Measurements from ENCODE around the gene PNMT.

The PNMT gene

GRCh38 chr17:39636927-39637736, 31.1 kb upstream of the PNMT start, which contains the start of gene STARD3 (continued):
- TF ChIP-seq, protein P1, sequence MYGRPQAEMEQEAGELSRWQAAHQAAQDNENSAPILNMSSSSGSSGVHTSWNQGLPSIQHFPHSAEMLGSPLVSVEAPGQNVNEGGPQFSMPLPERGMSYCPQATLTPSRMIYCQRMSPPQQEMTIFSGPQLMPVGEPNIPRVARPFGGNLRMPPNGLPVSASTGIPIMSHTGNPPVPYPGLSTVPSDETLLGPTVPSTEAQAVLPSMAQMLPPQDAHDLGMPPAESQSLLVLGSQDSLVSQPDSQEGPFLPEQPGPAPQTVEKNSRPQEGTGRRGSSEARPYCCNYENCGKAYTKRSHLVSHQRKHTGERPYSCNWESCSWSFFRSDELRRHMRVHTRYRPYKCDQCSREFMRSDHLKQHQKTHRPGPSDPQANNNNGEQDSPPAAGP (tag by site-specific recombination; IDR thresholded peaks at IDR 0.05): peak; percentile 85
- TF ChIP-seq ZNF391 (tag by site-specific recombination; IDR thresholded peaks at IDR 0.05; ENCODE audit: borderline replicate concordance, low read depth) (0 out of 2 replicates have a peak, but pooled peaks have one; percentile 74), ZNF19 (tag by site-specific recombination; IDR thresholded peaks at IDR 0.05; ENCODE audit: low read depth) (no peak), ZBTB10 (tag by site-specific recombination; IDR thresholded peaks at IDR 0.05) (peak; percentile 68; the same call in 1 of the 2 replicates), ZNF350 (tag by site-specific recombination; IDR thresholded peaks at IDR 0.05) (no peak), ZFHX2 (tag by site-specific recombination; conservative IDR thresholded peaks at IDR 0.05) (peak; percentile 66), HOXC10 (CRISPR knock-in tag; IDR thresholded peaks at IDR 0.05) (no peak), ZNF302 (tag by site-specific recombination; IDR thresholded peaks at IDR 0.05; ENCODE audit: low read depth) (no peak), ZNF416 (tag by site-specific recombination; IDR thresholded peaks at IDR 0.05) (no peak), ZNF76 (tag by site-specific recombination; IDR thresholded peaks at IDR 0.05; ENCODE audit: borderline replicate concordance, low read depth) (peak; percentile 77), ZEB2 (tag by site-specific recombination; IDR thresholded peaks at IDR 0.05) (peak; percentile 88), ZNF473 (tag by site-specific recombination; IDR thresholded peaks at IDR 0.05) (no peak), ZNF174 (tag by site-specific recombination; IDR thresholded peaks at IDR 0.05) (no peak), ZNF707 (tag by site-specific recombination; IDR thresholded peaks at IDR 0.05) (no peak), ZNF37A (tag by site-specific recombination; IDR thresholded peaks at IDR 0.05) (no peak), ZNF433 (tag by site-specific recombination; IDR thresholded peaks at IDR 0.05; ENCODE audit: low read depth) (no peak), ZNF530 (tag by site-specific recombination; IDR thresholded peaks at IDR 0.05; ENCODE audit: low read depth) (no peak), HOXA7 (CRISPR knock-in tag; IDR thresholded peaks at IDR 0.05; ENCODE audit: borderline replicate concordance) (no peak), GLI4 (tag by site-specific recombination; IDR thresholded peaks at IDR 0.05) (0 out of 2 replicates have a peak, but pooled peaks have one; percentile 51), ZBTB6 (tag by site-specific recombination; IDR thresholded peaks at IDR 0.05) (peak; percentile 83), ZNF280C (tag by site-specific recombination; IDR thresholded peaks at IDR 0.05) (no peak)
- TF ChIP-seq, protein P2, sequence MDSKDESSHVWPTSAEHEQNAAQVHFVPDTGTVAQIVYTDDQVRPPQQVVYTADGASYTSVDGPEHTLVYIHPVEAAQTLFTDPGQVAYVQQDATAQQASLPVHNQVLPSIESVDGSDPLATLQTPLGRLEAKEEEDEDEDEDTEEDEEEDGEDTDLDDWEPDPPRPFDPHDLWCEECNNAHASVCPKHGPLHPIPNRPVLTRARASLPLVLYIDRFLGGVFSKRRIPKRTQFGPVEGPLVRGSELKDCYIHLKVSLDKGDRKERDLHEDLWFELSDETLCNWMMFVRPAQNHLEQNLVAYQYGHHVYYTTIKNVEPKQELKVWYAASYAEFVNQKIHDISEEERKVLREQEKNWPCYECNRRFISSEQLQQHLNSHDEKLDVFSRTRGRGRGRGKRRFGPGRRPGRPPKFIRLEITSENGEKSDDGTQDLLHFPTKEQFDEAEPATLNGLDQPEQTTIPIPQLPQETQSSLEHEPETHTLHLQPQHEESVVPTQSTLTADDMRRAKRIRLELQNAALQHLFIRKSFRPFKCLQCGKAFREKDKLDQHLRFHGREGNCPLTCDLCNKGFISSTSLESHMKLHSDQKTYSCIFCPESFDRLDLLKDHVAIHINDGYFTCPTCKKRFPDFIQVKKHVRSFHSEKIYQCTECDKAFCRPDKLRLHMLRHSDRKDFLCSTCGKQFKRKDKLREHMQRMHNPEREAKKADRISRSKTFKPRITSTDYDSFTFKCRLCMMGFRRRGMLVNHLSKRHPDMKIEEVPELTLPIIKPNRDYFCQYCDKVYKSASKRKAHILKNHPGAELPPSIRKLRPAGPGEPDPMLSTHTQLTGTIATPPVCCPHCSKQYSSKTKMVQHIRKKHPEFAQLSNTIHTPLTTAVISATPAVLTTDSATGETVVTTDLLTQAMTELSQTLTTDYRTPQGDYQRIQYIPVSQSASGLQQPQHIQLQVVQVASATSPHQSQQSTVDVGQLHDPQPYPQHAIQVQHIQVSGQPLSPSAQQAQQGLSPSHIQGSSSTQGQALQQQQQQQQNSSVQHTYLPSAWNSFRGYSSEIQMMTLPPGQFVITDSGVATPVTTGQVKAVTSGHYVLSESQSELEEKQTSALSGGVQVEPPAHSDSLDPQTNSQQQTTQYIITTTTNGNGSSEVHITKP (tag by site-specific recombination; IDR thresholded peaks at IDR 0.05): peak; percentile 92
- TF ChIP-seq, protein P3, sequence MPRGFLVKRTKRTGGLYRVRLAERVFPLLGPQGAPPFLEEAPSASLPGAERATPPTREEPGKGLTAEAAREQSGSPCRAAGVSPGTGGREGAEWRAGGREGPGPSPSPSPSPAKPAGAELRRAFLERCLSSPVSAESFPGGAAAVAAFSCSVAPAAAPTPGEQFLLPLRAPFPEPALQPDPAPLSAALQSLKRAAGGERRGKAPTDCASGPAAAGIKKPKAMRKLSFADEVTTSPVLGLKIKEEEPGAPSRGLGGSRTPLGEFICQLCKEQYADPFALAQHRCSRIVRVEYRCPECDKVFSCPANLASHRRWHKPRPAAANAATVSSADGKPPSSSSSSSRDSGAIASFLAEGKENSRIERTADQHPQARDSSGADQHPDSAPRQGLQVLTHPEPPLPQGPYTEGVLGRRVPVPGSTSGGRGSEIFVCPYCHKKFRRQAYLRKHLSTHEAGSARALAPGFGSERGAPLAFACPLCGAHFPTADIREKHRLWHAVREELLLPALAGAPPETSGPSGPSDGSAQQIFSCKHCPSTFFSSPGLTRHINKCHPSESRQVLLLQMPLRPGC (tag by site-specific recombination; IDR thresholded peaks at IDR 0.05): peak; percentile 62
- TF ChIP-seq, protein P4, sequence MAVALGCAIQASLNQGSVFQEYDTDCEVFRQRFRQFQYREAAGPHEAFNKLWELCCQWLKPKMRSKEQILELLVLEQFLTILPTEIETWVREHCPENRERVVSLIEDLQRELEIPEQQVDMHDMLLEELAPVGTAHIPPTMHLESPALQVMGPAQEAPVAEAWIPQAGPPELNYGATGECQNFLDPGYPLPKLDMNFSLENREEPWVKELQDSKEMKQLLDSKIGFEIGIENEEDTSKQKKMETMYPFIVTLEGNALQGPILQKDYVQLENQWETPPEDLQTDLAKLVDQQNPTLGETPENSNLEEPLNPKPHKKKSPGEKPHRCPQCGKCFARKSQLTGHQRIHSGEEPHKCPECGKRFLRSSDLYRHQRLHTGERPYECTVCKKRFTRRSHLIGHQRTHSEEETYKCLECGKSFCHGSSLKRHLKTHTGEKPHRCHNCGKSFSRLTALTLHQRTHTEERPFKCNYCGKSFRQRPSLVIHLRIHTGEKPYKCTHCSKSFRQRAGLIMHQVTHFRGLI (tag by site-specific recombination; IDR thresholded peaks at IDR 0.05): no peak
